ENCODE measurements around the gene YIPF7.

The YIPF7 gene

DNA sequence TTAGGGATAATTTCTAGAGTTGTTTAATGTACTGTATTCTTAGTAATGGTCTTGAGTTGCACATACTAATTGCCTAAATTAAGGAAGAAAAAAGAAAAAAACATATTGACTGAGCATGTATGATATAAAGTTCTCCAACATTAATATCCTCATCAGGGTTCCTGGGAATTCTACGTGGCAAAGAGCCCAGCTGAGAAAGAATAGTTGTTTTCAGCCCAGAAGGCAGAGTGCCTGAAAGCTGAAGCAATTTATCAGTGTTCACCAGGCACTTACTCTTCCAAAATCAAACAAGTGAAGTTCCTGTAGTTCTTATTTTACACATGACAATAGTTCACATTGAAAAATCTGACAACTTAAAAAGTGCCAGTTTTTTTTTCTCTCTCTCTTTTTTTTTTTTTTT lies 27.7 kb downstream of the YIPF7 start:
- DNase-seq (ENCODE audit: low read depth in 3 of 3): no peak

DNA sequence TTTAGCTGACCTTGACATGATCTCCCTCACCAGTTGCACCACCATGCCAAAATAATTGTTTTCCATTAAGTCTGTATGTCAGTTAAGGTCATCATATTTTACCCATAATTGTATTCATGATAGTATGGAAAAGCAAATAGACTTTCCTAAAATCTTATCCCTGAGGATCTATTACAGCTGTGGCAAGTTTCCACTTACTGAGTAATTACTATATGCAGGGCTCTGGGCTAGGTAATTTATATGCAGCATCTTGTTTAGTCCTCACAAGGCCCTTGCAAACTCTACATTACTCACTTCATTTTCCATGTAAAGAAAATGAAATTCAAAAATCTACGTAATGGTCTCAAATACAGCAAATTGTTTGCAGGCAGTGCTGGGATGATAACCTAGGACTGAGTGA lies 34.8 kb downstream of the YIPF7 start:
- DNase-seq (ENCODE audit: low read depth in 3 of 3): no peak

- no peak for DNase-seq (ENCODE audit: low read depth in 3 of 3)
Observed at GRCh38 chr4:44583393-44583792, 68.0 kb downstream of the YIPF7 start.

- no peak for DNase-seq (ENCODE audit: low read depth in 3 of 3)
Observed at GRCh38 chr4:44580231-44580630, 71.2 kb downstream of the YIPF7 start.

- DNase-seq (ENCODE audit: low read depth in 3 of 3): no peak
Observed at GRCh38 chr4:44578954-44579353, 72.5 kb downstream of the YIPF7 start.
